Endometrium (tissue), 2 donors: ENCODE data around the gene ZNF654.
A peak's percentile ranks its signal among the peaks of the same experiment; 100 is the strongest.
"Not testable (repeated sequence)": the region's sequence is repeated elsewhere in the genome, so short reads cannot be mapped to it uniquely, and the experiment has no call there.

ENCODE experiments used
- FAIRE-seq: peaks from 2 replicates; lab custom pipeline; 2012; peaks lifted over from hg19 to GRCh38; lab: Jason Lieb, UNC
- donor health status: control.
- donor health status: control.

Gene ZNF654

GRCh38 chr3:88058581-88059379 lies at the start of gene ZNF654, which contains the start of gene CGGBP1:
Gene ZNF654 (plus strand): TSS chr3:88059255. CDS start chr3:88059320, 65 bp downstream.
Gene CGGBP1 (minus strand): TSS chr3:88059005. CDS start chr3:88055976, 3,029 bp downstream.
- FAIRE-seq = peak; percentile 98

DNA sequence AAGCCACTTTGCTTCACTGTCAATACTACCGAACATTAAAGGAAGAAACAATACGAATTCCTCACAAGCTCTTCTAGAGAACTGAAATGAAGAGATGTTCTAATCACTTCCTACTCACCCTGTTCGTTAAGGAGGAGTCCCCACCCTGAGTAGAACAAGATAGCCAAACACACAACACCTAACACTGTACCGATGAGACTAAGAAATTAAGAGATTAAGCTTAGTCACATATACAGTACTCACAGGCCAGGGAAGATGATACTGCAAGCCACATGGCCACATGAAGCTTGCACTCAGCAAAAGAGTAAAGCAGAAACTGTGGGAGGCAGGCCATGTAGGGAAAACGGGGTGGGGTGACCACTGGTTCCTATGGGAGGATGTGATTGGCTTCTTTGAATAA lies 48.2 kb upstream of the ZNF654 start:
- FAIRE-seq = no peak

DNA sequence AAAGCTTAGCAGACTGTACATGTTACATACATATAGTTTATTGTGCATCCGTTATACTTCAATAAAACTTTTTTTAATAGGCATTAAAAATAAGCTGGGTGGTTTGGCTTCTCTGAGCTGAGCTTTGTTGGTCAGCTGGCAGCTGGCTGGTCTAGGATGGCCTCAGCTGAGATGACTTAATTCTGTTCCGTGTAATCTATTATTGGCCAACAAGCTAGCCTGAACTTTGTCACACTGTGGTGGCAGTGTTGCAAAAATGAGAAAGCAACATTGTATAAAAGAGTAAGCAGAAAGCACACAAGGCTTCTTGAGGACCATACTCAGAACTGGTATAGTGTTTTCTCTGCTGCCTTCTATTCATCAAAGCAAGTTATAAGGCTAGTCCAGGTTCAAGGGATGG lies 45.5 kb upstream of the ZNF654 start:
- FAIRE-seq = no peak

- FAIRE-seq = not testable (repeated sequence)
Observed at GRCh38 chr3:88015656-88016055, 43.4 kb upstream of the ZNF654 start.

DNA sequence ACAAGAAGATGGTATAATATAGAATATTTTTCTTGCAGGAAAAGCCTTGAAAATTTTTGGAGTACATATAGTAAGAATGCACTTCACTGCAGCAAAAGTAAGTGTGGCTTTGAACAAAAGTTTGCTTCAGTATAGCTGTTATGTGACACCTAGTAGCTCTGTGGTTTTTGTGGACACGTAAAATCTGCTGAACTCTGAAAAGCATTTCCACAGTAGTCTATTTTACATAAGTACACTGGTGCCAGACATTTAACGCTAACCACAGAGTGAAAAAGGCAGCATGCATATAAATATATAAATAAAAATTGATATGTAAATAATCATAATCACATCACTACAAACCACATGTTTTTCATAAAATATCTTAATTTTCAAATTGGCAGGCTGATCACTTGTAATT lies 40.0 kb upstream of the ZNF654 start:
- no peak for FAIRE-seq

GRCh38 chr3:88025001-88025552 lies 34.0 kb upstream of the ZNF654 start:
- FAIRE-seq = no peak

DNA sequence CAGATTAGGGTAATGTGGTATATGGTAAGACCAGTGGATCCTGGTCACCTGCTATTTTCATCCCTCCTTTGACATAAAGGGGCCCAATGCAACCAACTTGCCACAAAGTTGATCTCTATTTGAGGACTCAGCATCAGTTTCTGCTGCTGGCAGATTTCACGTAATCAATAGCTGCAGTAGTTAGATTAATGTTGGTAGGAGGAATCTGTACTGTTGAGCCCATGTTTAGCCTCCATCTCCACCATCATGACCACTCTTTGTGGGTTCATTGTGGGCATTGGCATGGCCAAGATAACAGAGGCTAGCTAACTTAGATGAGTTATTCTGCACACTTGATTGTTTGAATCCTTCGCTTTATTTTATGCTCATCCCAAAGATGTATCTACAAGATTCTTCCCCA lies 30.2 kb upstream of the ZNF654 start:
- no peak for FAIRE-seq

DNA sequence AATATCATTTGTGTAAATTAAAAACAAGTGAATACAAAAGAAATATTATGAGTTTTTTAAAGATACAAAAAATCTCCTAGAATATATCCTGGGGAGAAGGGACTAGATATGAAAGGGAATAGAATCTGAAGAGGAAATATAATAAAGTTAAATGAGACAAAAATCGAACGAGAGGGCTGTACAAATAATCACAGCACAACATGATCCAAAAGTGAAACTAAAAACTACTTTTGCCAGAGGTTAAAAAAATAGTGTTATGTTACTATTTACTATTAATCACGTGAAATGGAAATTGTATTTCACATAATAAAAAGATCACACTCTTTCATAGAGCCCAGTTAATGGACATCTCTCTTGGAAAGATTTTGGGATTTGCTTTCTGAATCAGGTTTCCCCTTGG lies 28.8 kb upstream of the ZNF654 start:
- FAIRE-seq = peak; percentile 41

DNA sequence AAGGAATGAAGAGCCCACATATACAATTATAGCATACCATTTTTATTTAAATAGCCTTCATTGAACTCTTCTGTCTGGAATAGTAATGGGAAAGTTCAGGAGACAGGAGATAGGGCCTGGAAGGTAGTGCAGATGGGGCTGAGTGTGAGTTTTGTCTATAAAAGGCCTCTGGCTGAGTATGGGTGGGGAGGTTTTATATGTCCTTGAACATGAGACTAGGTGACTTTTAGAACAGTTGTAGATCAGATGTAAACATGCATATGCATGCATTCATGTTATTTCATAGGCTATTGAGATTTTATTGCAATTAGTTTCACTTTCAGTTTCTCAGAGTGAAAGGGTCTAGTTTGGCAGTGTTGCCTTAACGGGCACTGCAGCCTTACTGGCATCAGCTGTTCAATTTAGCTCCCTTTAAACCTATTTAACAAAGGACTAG lies 27.4 kb upstream of the ZNF654 start:
- no peak for FAIRE-seq

GRCh38 chr3:88032245-88032644 lies 26.8 kb upstream of the ZNF654 start:
- FAIRE-seq = no peak

- FAIRE-seq = no peak
Observed at GRCh38 chr3:88033079-88033478, 26.0 kb upstream of the ZNF654 start.

DNA sequence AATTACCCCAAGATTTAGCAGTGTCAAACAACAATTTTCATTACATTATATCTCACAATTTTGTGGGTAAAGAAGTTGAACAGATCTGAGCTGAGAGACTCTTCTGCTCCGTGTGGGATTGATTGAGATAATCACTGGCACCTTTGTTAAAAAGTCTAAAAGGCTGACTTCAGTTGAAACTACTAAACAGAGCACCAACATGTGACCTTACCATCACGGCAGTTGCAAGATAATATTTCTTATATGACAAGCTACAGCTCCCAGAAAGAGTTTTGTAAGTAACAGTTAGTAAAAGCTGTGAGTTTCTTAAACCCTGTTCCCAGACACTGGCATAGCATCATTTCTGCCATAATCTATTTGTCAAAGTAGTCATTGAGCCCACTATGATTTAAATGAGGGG lies 25.2 kb upstream of the ZNF654 start:
- no peak for FAIRE-seq

DNA sequence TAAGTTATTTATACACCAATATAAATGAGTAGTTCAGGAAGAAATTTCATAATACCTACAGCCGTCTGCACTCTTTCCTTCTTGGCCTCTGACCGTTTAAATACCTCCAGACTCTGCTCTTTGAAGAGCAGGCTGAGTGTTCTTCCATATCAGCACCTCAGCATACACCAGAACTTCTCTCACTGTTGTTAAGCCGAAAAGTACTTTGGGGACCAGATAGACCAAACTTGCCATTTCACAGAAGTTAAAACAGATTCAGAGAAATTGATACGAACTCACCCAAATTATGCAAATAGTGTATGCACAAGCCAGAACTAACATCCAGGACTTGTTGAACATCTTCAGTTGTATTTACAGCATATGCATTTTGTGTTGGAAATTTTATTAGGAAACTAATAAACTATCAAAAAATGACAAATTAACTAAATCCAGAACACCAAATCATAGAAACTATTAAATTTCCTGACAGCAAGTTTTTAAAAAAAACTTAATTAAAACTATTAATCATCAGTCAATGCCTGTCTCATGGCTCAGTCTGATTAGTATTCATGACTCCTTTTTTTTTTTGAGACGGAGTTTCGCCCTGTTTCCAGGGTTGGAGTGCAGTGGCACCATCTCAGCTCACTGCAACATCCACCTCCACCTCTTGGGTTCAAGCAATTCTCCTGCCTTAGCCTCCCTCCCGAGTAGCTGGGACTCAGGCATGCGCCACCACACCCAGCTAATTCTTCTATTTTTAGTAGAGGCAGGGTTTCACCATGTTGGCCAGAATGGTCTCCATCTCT lies 24.4 kb upstream of the ZNF654 start:
- FAIRE-seq = no peak

DNA sequence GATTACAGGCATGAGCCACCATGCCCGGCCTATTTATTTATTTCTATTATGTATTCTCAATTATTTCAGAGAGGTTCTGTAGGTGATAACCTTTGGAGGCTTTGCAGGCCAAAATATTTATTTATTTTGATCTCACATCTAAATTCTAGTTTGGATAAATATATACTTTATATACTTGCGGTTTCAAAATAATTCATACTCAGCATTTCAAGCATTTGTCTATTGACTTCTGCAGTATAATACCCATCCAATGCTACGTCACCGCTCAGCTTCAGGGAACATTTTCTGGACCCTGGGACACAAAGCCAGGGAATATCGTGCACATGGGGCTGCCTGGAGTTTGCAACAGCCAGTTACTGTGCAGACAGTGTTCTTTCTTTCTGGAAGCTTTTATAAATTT lies 22.8 kb upstream of the ZNF654 start:
- FAIRE-seq = no peak

GRCh38 chr3:88038566-88038965 lies 20.5 kb upstream of the ZNF654 start:
- FAIRE-seq = no peak

- FAIRE-seq = no peak
Observed at GRCh38 chr3:88040529-88040928, 18.5 kb upstream of the ZNF654 start.

DNA sequence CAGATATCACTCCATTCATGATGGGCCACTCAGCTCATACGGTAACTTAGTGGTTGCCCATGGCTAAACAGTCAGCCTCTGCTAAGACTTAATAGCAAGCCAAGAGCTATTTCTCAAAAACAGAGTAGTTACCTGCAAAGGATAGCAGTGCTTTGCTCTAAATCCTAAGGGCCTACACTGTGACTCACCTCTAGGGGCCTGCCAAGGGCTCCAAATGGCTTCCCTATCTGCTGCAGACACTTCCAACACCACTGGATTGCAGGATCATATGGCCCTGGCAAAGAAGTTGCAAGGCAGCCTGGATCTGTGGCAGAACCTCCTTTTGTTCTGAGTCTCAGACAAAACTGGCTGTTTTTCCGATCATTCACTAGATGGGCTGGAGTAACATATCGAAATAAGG lies 18.1 kb upstream of the ZNF654 start:
- no peak for FAIRE-seq

DNA sequence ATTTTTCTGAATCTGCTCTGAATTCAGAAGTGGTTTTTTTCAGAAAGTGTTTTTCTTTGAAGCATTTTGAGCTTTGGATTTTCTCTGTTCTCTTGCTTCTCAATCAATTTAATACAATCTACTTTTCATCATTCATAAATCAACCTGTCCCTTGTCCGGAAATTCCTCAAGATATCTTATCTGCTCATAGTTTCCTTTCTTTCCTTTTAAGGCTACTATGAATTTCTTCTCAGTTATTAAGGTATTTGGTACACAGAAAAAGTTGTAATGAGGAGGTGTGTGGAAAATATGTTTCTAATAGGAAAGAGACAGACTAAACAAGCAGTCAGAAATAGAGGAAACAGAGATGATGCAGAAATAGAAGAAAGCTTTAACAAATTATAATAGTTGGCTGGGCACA lies 14.6 kb upstream of the ZNF654 start:
- FAIRE-seq = no peak

DNA sequence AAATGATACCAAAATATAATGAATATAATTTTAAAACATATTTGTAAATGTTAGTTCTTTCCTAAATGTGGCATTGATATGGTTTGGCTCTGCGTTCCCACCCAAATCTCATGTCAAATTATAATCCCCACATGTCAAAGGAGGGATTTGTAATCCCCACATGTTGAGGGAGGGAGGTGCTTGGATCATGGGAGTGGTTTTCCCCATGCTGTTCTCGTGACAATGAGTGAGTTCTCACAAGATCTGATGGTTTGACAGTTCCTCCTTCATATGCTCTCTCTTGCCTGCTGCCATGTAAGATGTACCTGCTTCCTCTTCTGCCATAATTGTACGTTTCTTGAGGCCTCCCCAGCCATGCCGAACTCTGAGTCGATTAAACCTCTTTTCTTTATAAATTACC lies 12.3 kb upstream of the ZNF654 start:
- FAIRE-seq = no peak

DNA sequence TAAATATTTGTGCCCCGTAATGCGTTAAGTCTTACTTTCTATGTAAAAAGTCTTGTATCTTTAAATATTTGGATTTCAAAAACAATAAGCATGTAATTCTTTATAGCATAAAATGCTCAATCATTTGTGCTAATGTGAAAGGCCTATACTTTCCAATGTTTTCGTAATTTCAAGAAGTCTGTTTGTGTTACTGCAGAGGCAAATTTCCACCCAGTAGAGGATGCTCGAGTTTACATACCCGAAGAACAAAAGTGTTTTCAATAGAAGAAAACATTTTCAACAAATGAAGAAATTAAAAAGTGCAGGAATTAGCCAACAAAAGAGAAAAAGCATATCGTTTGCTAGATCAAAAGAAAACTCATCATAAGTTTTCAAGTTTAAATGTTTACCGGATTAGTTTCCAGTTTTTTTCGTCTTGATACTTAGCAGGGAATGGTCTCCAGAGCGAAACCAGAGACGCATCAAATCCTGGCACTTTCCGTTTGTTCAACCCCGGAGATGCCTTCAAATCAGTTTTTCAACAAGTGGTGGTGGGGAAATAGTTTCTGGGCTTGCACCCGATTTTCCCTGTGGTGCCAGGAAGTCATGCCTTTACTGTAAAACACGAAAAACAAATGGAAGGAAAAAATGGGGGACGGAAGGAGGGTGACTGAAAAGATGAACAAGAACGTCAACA lies 1.3 kb upstream of the ZNF654 start:
- peak; percentile 81 for FAIRE-seq

- FAIRE-seq = no peak
Observed at GRCh38 chr3:88058306-88058580, 812 bp upstream of the ZNF654 start.

- FAIRE-seq = no peak
Observed at GRCh38 chr3:88059380-88060170, 520 bp downstream of the ZNF654 start.
